Fibroblast of skin of right quadriceps (primary cell): ENCODE measurements around the gene SH3BGRL2.
A peak's percentile ranks its signal among the peaks of the same experiment; 100 is the strongest.
"Not testable (repeated sequence)": the region's sequence is repeated elsewhere in the genome, so short reads cannot be mapped to it uniquely, and the experiment has no call there.

Experiments
- DNase-seq: peaks from one replicate; pipeline ENCODE4 v3.0.0-alpha.2; 2013

SH3BGRL2 gene

GRCh38 chr6:79704200-79704599 is 73.1 kb downstream of the SH3BGRL2 start:
- no peak for DNase-seq

GRCh38 chr6:79705456-79705995 is 74.4 kb downstream of the SH3BGRL2 start:
- DNase-seq: no peak

GRCh38 chr6:79706527-79706926 is 75.4 kb downstream of the SH3BGRL2 start:
- no peak for DNase-seq

GRCh38 chr6:79707621-79708020 is 76.5 kb downstream of the SH3BGRL2 start:
- DNase-seq: no peak

GRCh38 chr6:79708095-79708791 is 77.1 kb downstream of the SH3BGRL2 start:
- no peak for DNase-seq

- DNase-seq: no peak
These were observed 79.0 kb downstream of the SH3BGRL2 start for GRCh38 chr6:79710127-79710526.

- no peak for DNase-seq
These were observed 80.0 kb downstream of the SH3BGRL2 start for GRCh38 chr6:79711167-79711566.

- DNase-seq: no peak
These were observed 81.0 kb downstream of the SH3BGRL2 start for GRCh38 chr6:79712144-79712543.

GRCh38 chr6:79712616-79713135 is 81.5 kb downstream of the SH3BGRL2 start:
- DNase-seq: no peak

- DNase-seq: peak; percentile 36
These were observed 82.7 kb downstream of the SH3BGRL2 start for GRCh38 chr6:79713701-79714322.

GRCh38 chr6:79717989-79718388 is 86.9 kb downstream of the SH3BGRL2 start:
- no peak for DNase-seq

GRCh38 chr6:79718509-79719247 is 87.5 kb downstream of the SH3BGRL2 start:
- DNase-seq: peak; percentile 11

GRCh38 chr6:79719248-79719960 is 88.3 kb downstream of the SH3BGRL2 start:
- peak; percentile 54 for DNase-seq

- DNase-seq: no peak
These were observed 93.7 kb downstream of the SH3BGRL2 start for GRCh38 chr6:79724816-79725215.

- no peak for DNase-seq
These were observed 100.3 kb downstream of the SH3BGRL2 start for GRCh38 chr6:79731471-79731870.

GRCh38 chr6:79733388-79733787 is 102.3 kb downstream of the SH3BGRL2 start:
- DNase-seq: no peak

- DNase-seq: no peak
These were observed 103.2 kb downstream of the SH3BGRL2 start for GRCh38 chr6:79734374-79734773.

- no peak for DNase-seq
These were observed 104.1 kb downstream of the SH3BGRL2 start for GRCh38 chr6:79735183-79735582.

GRCh38 chr6:79737172-79737571 is 106.0 kb downstream of the SH3BGRL2 start:
- no peak for DNase-seq

GRCh38 chr6:79742030-79742429 is 110.9 kb downstream of the SH3BGRL2 start:
- no peak for DNase-seq

- DNase-seq: not testable (repeated sequence)
These were observed 114.2 kb downstream of the SH3BGRL2 start for GRCh38 chr6:79745282-79745681.

- not testable (repeated sequence) for DNase-seq
These were observed 115.2 kb downstream of the SH3BGRL2 start for GRCh38 chr6:79746325-79746724.

GRCh38 chr6:79750806-79751205 is 119.7 kb downstream of the SH3BGRL2 start:
- no peak for DNase-seq
